HG02678 (cell line): ENCODE measurements around the gene MACROD2.

ENCODE experiments used
- ATAC-seq: cut with Tn5 transposase; IDR thresholded peaks from one replicate; pipeline ENCODE4 v1.9.1; 2021; ENCODE audit warnings: mild to moderate bottlenecking, moderate library complexity; ENCODE audit not compliant: unreplicated experiment

Gene MACROD2

GRCh38 chr20:14883324-14883723 lies 888.0 kb downstream of the MACROD2 start:
- ATAC-seq, result no peak

GRCh38 chr20:14885661-14886060 lies 890.3 kb downstream of the MACROD2 start:
- no peak for ATAC-seq

- no peak for ATAC-seq
Observed at GRCh38 chr20:14888134-14888533, 892.8 kb downstream of the MACROD2 start.

GRCh38 chr20:14889496-14890255 lies 894.4 kb downstream of the MACROD2 start:
- no peak for ATAC-seq

GRCh38 chr20:14890713-14891112 lies 895.4 kb downstream of the MACROD2 start:
- ATAC-seq, result no peak

GRCh38 chr20:14892782-14893181 lies 897.5 kb downstream of the MACROD2 start:
- no peak for ATAC-seq

GRCh38 chr20:14896569-14896968 lies 901.3 kb downstream of the MACROD2 start:
- no peak for ATAC-seq

GRCh38 chr20:14897608-14898007 lies 902.3 kb downstream of the MACROD2 start:
- no peak for ATAC-seq

GRCh38 chr20:14902432-14903089 lies 907.2 kb downstream of the MACROD2 start:
- peak; percentile 98 for ATAC-seq

GRCh38 chr20:14906908-14907434 lies 911.7 kb downstream of the MACROD2 start:
- ATAC-seq, result no peak

GRCh38 chr20:14910126-14910525 lies 914.8 kb downstream of the MACROD2 start:
- no peak for ATAC-seq

- ATAC-seq, result no peak
Observed at GRCh38 chr20:14913896-14914620, 918.7 kb downstream of the MACROD2 start.

- ATAC-seq, result no peak
Observed at GRCh38 chr20:14914633-14915032, 919.3 kb downstream of the MACROD2 start.

- ATAC-seq, result no peak
Observed at GRCh38 chr20:14915356-14915755, 920.0 kb downstream of the MACROD2 start.

GRCh38 chr20:14916360-14916920 lies 921.1 kb downstream of the MACROD2 start:
- no peak for ATAC-seq

GRCh38 chr20:14918281-14918680 lies 923.0 kb downstream of the MACROD2 start:
- no peak for ATAC-seq

- no peak for ATAC-seq
Observed at GRCh38 chr20:14918976-14919375, 923.7 kb downstream of the MACROD2 start.

GRCh38 chr20:14919501-14920081 lies 924.3 kb downstream of the MACROD2 start:
- ATAC-seq, result no peak

GRCh38 chr20:14921513-14921912 lies 926.2 kb downstream of the MACROD2 start:
- no peak for ATAC-seq

GRCh38 chr20:14922503-14923267 lies 927.4 kb downstream of the MACROD2 start:
- ATAC-seq, result no peak
